HepG2 (cell line): ENCODE results near the gene P2RY6. TPM values are rescaled to one million over a fixed set of nuclear protein-coding genes. Genes with fewer than 3 reads are reported as not detected.

Experiments used
- CCDC6 ChIP-seq: sonication (generic); formaldehyde crosslinking; IDR thresholded peaks from 2 replicates; pipeline ENCODE4 v1.8.1; 2022; ENCODE audit warnings: mild to moderate bottlenecking, missing genetic modification reagents, moderate library complexity
- HNF4A ChIP-seq: sonication (generic); formaldehyde crosslinking; IDR thresholded peaks from 2 replicates; pipeline ENCODE4 v1.4.0; 2020; ENCODE audit warnings: missing genetic modification reagents
- MEIS2 ChIP-seq: sonication (generic); formaldehyde crosslinking; IDR thresholded peaks from 2 replicates; pipeline ENCODE4 v1.9.0; 2021; ENCODE audit warnings: mild to moderate bottlenecking, missing genetic modification reagents
- ZNF260 ChIP-seq: sonication (generic); formaldehyde crosslinking; IDR thresholded peaks from 2 replicates; pipeline ENCODE4 v1.4.0; 2020; ENCODE audit warnings: missing genetic modification reagents, low read depth, mild to moderate bottlenecking, borderline replicate concordance
- ZNF281 ChIP-seq: sonication (generic); formaldehyde crosslinking; IDR thresholded peaks from 2 replicates; pipeline ENCODE4 v1.4.0; 2020; ENCODE audit warnings: missing genetic modification reagents, borderline replicate concordance
- ZNF329 ChIP-seq: sonication (generic); formaldehyde crosslinking; IDR thresholded peaks from 2 replicates; pipeline ENCODE4 v1.9.0; 2021; ENCODE audit warnings: low read depth, mild to moderate bottlenecking, missing genetic modification reagents
- ZNF446 ChIP-seq: sonication (generic); formaldehyde crosslinking; IDR thresholded peaks from 2 replicates; pipeline ENCODE4 v1.5.0; 2020; ENCODE audit warnings: mild to moderate bottlenecking, missing genetic modification reagents
- ZNF703 ChIP-seq: sonication (generic); formaldehyde crosslinking; IDR thresholded peaks from 2 replicates; pipeline ENCODE4 v1.5.1; 2020; ENCODE audit warnings: missing genetic modification reagents, mild to moderate bottlenecking, moderate library complexity, borderline replicate concordance
- ZNF740 ChIP-seq: sonication (generic); formaldehyde crosslinking; IDR thresholded peaks from 2 replicates; pipeline ENCODE4 v1.4.0; 2020; ENCODE audit warnings: missing genetic modification reagents
- polyA plus RNA-seq, 8 experiments: library from polyadenylated mRNA; depleted of rRNA in 3 of 8; stranded (reverse) in 7 of 8; unstranded in 1 of 8; fragments of >200 nt; fragmentation: Illumina TruSeq in 4 of 8; extraction: Trizol in 4 of 8; gene quantifications; 2 replicates each; pipeline versions ENCODE4 v1.2.1 to v1.2.3, GENCODE V29; 2011 to 2016; ENCODE audit warnings: low read depth in 4 of 8, missing spikeins in 1 of 8, mixed read lengths in 1 of 8; ENCODE audit not compliant: insufficient read depth in 1 of 8
- total RNA-seq, 5 experiments: library from RNA; depleted of rRNA; stranded (reverse); fragments of >200 nt; fragmentation: Illumina TruSeq; extraction: Trizol; gene quantifications; 2 replicates each; pipeline ENCODE4 v1.2.3, GENCODE V29; 2016; ENCODE audit warnings: low read depth in 1 of 5

The P2RY6 gene
- total and polyA plus RNA-seq, 2 of the 13 experiments (the other 11 are each of a cell fraction or from before 2014, with no cell fraction given): 0.09 to 0.29 TPM

- TF ChIP-seq ZNF260 (CRISPR knock-in tag) (no peak), ZNF703 (no peak), HNF4A (CRISPR knock-in tag) (no peak), ZNF329 (CRISPR knock-in tag) (no peak), CCDC6 (CRISPR knock-in tag) (no peak), MEIS2 (CRISPR knock-in tag) (no peak), ZNF281 (CRISPR knock-in tag) (peak; percentile 34; the same call in 1 of the 2 replicates), ZNF740 (CRISPR knock-in tag) (0 out of 2 replicates have a peak, but pooled peaks have one; percentile 44), ZNF446 (CRISPR knock-in tag) (no peak)
Measured at GRCh38 chr11:73288873-73289707, 17.0 kb downstream of the P2RY6 start (continued).
